ENCODE measurements around the gene IGF2BP2.

- TF ChIP-seq, protein P1, sequence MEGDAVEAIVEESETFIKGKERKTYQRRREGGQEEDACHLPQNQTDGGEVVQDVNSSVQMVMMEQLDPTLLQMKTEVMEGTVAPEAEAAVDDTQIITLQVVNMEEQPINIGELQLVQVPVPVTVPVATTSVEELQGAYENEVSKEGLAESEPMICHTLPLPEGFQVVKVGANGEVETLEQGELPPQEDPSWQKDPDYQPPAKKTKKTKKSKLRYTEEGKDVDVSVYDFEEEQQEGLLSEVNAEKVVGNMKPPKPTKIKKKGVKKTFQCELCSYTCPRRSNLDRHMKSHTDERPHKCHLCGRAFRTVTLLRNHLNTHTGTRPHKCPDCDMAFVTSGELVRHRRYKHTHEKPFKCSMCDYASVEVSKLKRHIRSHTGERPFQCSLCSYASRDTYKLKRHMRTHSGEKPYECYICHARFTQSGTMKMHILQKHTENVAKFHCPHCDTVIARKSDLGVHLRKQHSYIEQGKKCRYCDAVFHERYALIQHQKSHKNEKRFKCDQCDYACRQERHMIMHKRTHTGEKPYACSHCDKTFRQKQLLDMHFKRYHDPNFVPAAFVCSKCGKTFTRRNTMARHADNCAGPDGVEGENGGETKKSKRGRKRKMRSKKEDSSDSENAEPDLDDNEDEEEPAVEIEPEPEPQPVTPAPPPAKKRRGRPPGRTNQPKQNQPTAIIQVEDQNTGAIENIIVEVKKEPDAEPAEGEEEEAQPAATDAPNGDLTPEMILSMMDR (IDR thresholded peaks at IDR 0.05) = no peak
- no peak for TF ChIP-seq POLR2A (IDR thresholded peaks at IDR 0.05)
These were observed 11.6 kb downstream of the IGF2BP2 start for GRCh38 chr3:185813205-185813604.
